Tibial nerve (tissue), 4 donors: ENCODE results near the gene DLX3. TPM values are rescaled to one million over a fixed set of nuclear protein-coding genes. Genes with fewer than 3 reads are reported as not detected.

Source experiments
- DNase-seq, 2 donors: peaks; one replicate each; pipeline ENCODE4 v3.0.0-alpha.2; 2019; ENCODE audit warnings: low spot score in 2 of 2
- H3K27ac ChIP-seq, 4 donors: fragments of 200-600 bp; sonication (generic) in 3 of 4; one replicate each; pipeline ENCODE4 v1.5.1; 2017 to 2019; ENCODE audit warnings: mild to moderate bottlenecking in 1 of 4
- H3K27me3 ChIP-seq, 2 donors: fragments of 200-600 bp; sonication (generic) in 1 of 2; one replicate each; pipeline versions ENCODE4 v1.5.1 to v1.6.0; 2017 to 2019
- H3K36me3 ChIP-seq, 3 donors: fragments of 200-600 bp; sonication (generic); one replicate each; pipeline ENCODE4 v1.5.1; 2018 to 2019
- H3K4me1 ChIP-seq, 4 donors: fragments of 200-600 bp; sonication (generic) in 3 of 4; one replicate each; pipeline ENCODE4 v1.5.1; 2017 to 2019
- H3K4me3 ChIP-seq, 4 donors: fragments of 200-600 bp; sonication (generic) in 3 of 4; one replicate each; pipeline ENCODE4 v1.5.1; 2017 to 2019; ENCODE audit warnings: mild to moderate bottlenecking in 1 of 4, moderate library complexity in 1 of 4
- H3K9me3 ChIP-seq, 4 donors: fragments of 200-600 bp; sonication (generic) in 3 of 4; one replicate each; pipeline ENCODE4 v1.5.1; 2017 to 2019
- EP300 ChIP-seq, 2 donors: sonication (generic); formaldehyde crosslinking; IDR thresholded peaks; one replicate each; pipeline ENCODE4 v1.6.1; 2017; ENCODE audit warnings: antibody characterized with exemption in 2 of 2, mild to moderate bottlenecking in 1 of 2
- POLR2A ChIP-seq, 2 donors: fragments of 450-650 bp; IDR thresholded peaks; one replicate each; pipeline ENCODE4 v1.6.1; 2017; ENCODE audit warnings: antibody characterized with exemption in 2 of 2, mild to moderate bottlenecking in 2 of 2, moderate library complexity in 2 of 2
- WGBS, 2 donors: methylation state at CpG; one replicate each; pipeline ENCODE4 v1.1.5; 2018; 5-methylcytosine and 5-hydroxymethylcytosine counted together
- total RNA-seq, 4 donors: library from RNA; depleted of rRNA; stranded (reverse); fragments of >200 nt; gene quantifications; one replicate each; pipeline ENCODE4 v1.1.0, GENCODE V29; 2016
- TF ChIP-seq, protein P1 (sequence below), 5 experiments: fragments of 200-600 bp in 3 of 5; fragments of 450-650 bp in 2 of 5; sonication (generic) in 3 of 5; IDR thresholded peaks; one replicate each; pipeline ENCODE4 v1.5.1; 2016 to 2019; ENCODE audit warnings: antibody characterized with exemption in 5 of 5, mild to moderate bottlenecking in 3 of 5, moderate library complexity in 2 of 5

The DLX3 gene
- total RNA-seq, 4 donors from 2014 or later = 0.30 TPM; not detected in 3

DNA sequence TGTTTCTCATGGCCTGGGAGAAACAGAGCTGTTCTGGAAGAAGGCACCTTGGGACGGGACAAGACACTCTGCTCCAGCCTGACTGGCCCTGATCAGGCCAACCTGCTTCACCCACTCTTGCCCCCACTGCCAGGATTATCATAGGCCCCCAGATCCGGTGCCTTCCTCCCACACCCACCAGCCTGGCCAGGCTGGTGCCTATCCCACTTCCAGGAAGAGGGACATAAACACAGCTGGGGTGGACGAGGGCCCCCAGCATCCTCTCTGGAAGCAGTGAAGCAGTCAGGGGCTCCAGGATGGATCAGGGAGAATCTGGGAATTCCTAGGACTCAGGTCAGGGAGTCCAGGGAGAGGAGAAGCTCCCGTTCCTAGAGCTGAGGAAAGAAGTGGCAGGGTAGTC is 44.0 kb upstream of the DLX3 start:
- H3K9me3 ChIP-seq = no peaks in the 10 kb centered on the region
- no peaks in the 10 kb centered on the region for H3K36me3 ChIP-seq
- TF ChIP-seq POLR2A (IDR thresholded peaks at IDR 0.05) = no peak
- no peak for TF ChIP-seq EP300 (IDR thresholded peaks at IDR 0.05)
- TF ChIP-seq, protein P1, sequence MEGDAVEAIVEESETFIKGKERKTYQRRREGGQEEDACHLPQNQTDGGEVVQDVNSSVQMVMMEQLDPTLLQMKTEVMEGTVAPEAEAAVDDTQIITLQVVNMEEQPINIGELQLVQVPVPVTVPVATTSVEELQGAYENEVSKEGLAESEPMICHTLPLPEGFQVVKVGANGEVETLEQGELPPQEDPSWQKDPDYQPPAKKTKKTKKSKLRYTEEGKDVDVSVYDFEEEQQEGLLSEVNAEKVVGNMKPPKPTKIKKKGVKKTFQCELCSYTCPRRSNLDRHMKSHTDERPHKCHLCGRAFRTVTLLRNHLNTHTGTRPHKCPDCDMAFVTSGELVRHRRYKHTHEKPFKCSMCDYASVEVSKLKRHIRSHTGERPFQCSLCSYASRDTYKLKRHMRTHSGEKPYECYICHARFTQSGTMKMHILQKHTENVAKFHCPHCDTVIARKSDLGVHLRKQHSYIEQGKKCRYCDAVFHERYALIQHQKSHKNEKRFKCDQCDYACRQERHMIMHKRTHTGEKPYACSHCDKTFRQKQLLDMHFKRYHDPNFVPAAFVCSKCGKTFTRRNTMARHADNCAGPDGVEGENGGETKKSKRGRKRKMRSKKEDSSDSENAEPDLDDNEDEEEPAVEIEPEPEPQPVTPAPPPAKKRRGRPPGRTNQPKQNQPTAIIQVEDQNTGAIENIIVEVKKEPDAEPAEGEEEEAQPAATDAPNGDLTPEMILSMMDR (IDR thresholded peaks at IDR 0.05) = no peak
- peaks cover 0 to 31% (median 16%) of the 10 kb centered on the region in 4 donors for H3K4me1 ChIP-seq
- no peak overlapping the region for H3K4me3 ChIP-seq
- WGBS, 2 donors = 73 to 84% methylated on average over 4 of the region's 4 CpGs
- no peaks in the 10 kb centered on the region for H3K27me3 ChIP-seq
- H3K27ac ChIP-seq = no peak overlapping the region
- no peak for DNase-seq

DNA sequence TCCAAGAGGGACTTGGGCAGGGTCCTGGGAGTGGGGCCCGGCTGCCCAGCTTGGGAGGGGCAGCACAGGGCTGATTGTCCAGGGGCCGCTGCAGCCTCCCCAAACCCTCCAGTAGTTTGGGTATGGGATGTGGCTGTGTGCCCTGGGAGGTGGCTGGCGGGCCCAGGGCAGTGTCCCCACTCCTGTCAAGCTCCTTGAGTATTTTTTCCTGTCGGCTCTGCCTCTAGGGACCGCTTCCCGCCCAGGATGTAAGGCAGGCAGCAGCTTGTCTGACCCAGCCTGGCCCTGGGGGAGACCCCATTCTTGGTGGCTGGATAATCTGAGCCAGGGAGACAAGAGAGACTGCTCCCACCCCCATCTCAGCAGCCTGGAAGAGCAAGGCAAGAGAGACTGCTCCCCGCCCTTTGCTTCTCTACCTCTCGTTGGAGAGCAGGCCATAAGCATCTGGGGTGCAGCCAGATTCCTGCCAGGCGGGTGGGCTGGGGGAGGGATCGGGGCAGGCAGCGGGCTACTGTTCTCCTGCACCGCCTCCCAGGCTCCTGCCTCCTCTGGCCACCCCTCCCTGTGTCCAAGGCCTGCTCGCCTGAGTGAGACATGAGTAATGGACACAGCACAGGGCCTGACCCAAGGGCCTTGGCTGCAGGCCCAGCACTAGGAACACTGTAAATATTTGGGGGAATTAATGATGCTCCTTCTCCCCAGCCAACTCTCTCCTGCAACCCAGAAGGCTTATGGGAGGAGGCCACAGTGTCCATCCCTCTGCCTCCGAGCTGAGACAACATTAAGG is 42.5 kb upstream of the DLX3 start:
- H3K9me3 ChIP-seq = no peaks in the 10 kb centered on the region
- TF ChIP-seq EP300 (IDR thresholded peaks at IDR 0.05) (peak in 1 of 2 donors; percentile 26), POLR2A (IDR thresholded peaks at IDR 0.05) (no peak)
- TF ChIP-seq, protein P1 (IDR thresholded peaks at IDR 0.05) = no peak
- peak in 1 of 2 donors; percentile 14 for DNase-seq
- H3K4me1 ChIP-seq = peaks cover 0 to 20% (median 10%) of the 10 kb centered on the region in 4 donors
- no peaks in the 10 kb centered on the region for H3K36me3 ChIP-seq
- H3K27me3 ChIP-seq = no peaks in the 10 kb centered on the region
- WGBS, 2 donors = 40 to 46% methylated on average over 10 to 12 of the region's 14 CpGs
- H3K4me3 ChIP-seq = no peak overlapping the region
- H3K27ac ChIP-seq = peak overlapping the region in 2 of 4 donors; percentile 58 to 69

DNA sequence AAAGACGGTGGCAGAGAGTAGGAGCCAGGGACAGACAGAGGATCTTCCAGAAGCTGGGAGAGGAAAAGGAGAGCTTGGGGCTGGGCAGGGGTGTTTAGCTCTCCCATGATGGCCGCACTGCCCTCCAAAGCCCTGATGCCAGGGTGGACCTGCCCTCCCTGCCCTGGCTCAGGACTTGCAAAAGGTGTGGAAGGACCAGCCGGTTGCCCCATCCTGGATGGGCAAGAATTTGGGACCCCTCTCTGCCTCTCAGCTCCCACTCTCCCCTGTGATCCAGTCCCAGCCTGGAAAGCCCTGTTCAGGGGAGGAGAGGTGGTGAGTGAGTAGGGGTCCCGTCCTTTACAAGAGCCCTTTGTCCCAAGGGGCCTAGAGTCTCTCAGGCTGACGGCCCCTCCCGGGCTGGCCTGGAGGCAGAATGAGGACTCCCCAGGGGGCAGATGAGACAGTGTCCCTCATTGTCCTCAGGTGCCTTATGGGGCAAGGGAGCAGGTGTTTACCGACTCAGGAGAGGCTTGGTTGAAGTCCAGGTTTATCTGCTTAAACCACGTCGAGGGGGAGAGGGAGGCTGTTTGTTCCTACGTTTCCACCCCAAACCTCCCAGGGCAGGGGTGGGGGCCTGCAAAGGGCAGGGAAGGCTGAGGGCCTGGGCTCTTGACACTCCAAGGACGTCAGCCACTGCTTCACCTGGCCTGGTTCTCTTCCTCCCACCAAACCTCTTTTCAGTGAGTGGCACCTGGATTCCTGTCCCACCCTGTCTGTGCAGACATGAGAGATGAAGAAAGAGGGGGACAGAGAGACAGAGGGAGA is 41.6 kb upstream of the DLX3 start:
- Histone ChIP-seq H3K4me1 (peaks cover 0 to 20% (median 10%) of the 10 kb centered on the region in 4 donors), H3K27ac (peak overlapping the region in 2 of 4 donors; percentile 58 to 69), H3K36me3 (no peaks in the 10 kb centered on the region), H3K27me3 (no peaks in the 10 kb centered on the region), H3K4me3 (no peak overlapping the region), H3K9me3 (no peaks in the 10 kb centered on the region)
- peak in 1 of 2 donors; percentile 4 for DNase-seq
- WGBS, 2 donors = 78 to 84% methylated on average over 11 of the region's 11 CpGs
- no peak for TF ChIP-seq POLR2A (IDR thresholded peaks at IDR 0.05)
- TF ChIP-seq EP300 (IDR thresholded peaks at IDR 0.05) = no peak
- TF ChIP-seq, protein P1 (IDR thresholded peaks at IDR 0.05) = no peak

DNA sequence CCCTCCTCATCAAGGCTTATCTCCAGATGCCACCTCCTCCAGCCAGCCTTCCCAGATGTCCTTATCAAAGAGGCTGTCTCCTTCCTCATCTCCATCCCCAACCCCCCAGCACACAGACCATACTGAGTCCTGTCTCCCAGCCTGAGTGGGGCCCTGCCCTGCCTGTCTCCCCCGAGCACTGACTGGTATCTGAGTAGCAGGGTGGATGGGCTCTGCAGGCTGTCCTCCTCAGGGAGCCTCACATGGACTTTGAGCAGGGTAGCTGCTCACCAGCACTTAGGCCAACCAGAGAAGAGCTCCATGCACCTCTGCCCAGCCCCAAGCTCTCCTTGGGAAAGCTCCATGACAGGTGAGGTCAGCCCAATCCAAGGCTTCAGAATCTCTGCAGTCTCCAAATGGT is 40.9 kb upstream of the DLX3 start:
- Histone ChIP-seq H3K4me1 (peaks cover 0 to 20% (median 10%) of the 10 kb centered on the region in 4 donors), H3K36me3 (no peaks in the 10 kb centered on the region), H3K27ac (no peak overlapping the region), H3K4me3 (no peak overlapping the region), H3K27me3 (no peaks in the 10 kb centered on the region), H3K9me3 (no peaks in the 10 kb centered on the region)
- TF ChIP-seq POLR2A (IDR thresholded peaks at IDR 0.05) (no peak), EP300 (IDR thresholded peaks at IDR 0.05) (no peak)
- TF ChIP-seq, protein P1 (IDR thresholded peaks at IDR 0.05) = no peak
- peak in 1 of 2 donors; percentile 9 for DNase-seq
- 89 to 90% methylated on average over 1 of the region's 1 CpG for WGBS, 2 donors
